Stimulated activated CD4-positive, alpha-beta T cell treated with anti-CD3 and anti-CD28 coated beads, TNF-alpha, amount 100 ng/mL, for 48 hours (primary cell): Measurements from ENCODE around the gene YY1AP1.
A peak's percentile ranks its signal among the peaks of the same experiment; 100 is the strongest.
"Not testable (repeated sequence)": the region's sequence is repeated elsewhere in the genome, so short reads cannot be mapped to it uniquely, and the experiment has no call there.

Experiments
- DNase-seq, 3 donors: peaks; one replicate each; pipeline ENCODE4 v3.0.0-alpha.2; 2020; ENCODE audit warnings: low read depth in 3 of 3

The YY1AP1 gene

DNA sequence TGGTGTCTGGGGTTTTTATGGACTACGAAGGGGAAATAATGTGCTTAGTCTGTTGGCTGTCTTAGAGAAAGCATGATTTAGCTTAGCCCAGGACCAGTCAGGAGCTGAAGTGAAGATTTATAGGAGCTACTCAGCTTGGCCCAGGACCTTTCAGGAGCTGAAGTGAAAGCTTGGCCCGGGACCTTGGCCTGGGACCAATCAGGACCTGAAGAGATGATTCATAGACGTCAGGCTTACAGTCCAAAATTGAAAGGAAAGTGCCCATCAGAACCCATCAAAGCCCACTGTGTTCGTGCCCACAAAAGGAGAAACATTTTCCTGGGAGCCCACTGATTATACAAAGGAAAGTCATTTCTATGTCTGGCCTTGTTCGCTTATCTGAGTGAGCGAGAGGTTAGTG lies 42.9 kb downstream of the YY1AP1 start:
- DNase-seq = no peak

DNA sequence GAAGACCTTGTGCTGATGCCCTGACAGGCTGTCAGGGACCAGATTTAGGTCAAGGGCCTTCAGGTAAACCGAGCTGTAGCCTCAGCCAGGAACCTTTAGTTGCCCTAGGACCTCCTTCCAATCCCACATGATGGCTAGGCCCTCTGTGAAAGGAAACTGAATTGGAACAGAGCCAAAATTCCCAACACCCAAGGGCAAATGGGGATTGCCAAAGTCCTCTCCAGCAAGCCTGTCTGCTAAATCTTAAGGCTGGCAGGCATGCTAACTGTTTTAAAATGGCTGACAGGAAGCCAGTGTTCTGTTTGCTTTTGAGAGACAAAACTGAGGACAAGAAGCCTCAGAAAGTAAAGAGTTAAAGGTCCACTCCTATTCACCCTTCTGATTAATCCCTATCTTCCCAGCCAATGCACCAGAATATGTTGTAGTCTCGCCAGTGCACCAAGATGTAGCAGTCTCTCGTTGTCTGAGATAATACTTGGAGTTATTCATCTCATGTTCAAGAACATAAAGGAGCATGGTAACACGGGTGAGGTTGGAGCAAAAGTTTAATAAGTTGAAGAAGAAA lies 43.5 kb downstream of the YY1AP1 start:
- DNase-seq = no peak

DNA sequence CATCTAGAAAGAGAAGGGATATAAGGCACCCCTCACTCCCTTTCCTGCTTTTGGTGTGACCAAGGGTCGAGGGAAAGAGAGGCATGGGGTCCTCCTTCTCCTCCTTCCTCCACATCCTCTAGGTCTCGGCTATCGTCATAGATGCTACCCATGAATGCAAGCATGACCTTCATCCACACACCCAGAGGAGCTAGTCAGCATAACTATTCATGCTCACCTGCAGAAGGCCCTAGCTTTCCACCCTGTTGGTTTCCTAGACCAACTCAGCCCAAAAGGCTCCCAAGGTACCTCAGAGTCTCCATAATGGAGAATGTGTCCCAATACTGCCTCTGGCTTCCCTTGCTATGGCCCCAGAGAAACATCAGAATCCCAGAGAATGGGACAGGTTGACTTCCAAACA lies 45.3 kb downstream of the YY1AP1 start:
- DNase-seq = no peak

DNA sequence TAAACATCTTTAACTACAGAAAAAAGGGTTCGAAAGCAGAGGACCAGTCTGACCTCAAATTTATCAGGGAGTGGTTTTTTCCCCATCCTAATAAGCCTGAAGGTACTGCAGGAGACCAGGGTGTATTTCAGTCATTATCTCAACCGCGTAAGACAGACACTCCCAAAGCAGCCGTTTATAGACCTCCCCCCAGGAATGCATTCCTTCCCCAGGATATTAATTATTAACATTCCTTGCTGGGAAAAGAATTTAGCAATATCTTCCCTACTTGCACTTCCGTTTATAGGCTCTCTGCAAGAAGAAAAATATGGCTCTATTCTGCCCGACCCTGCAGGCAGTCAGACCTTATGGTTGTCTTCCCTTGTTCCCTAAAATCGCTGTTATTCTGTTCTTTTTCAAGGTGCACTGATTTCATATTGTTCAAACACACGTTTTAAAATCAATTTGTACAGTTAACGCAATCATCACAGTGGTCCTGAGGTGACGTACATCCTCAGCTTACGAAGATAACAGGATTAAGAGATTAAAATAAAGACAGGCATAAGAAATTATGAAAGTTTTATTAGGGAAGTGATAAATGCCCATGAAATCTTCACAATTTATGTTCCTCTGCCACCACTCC lies 45.9 kb downstream of the YY1AP1 start:
- DNase-seq = not testable (repeated sequence)

DNA sequence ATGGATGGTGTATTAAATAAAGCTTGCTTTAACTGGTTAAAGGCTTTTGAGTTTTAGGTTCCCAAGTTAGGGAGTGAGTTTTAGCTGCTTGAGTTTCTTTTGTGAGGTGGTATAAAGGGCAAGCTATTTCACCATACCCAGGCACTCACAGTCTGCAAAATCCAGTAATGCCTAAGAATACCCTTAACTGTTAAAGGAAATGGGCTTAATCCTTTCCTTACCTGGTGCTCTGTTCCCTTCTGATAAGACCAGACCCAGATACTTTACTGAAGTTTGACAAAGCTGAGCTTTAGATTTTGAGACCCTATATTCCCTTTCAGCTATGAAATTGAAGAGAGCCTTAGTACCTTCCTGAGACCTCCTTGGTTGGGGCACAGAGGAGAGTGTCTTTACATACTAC lies 48.2 kb downstream of the YY1AP1 start:
- no peak for DNase-seq

DNA sequence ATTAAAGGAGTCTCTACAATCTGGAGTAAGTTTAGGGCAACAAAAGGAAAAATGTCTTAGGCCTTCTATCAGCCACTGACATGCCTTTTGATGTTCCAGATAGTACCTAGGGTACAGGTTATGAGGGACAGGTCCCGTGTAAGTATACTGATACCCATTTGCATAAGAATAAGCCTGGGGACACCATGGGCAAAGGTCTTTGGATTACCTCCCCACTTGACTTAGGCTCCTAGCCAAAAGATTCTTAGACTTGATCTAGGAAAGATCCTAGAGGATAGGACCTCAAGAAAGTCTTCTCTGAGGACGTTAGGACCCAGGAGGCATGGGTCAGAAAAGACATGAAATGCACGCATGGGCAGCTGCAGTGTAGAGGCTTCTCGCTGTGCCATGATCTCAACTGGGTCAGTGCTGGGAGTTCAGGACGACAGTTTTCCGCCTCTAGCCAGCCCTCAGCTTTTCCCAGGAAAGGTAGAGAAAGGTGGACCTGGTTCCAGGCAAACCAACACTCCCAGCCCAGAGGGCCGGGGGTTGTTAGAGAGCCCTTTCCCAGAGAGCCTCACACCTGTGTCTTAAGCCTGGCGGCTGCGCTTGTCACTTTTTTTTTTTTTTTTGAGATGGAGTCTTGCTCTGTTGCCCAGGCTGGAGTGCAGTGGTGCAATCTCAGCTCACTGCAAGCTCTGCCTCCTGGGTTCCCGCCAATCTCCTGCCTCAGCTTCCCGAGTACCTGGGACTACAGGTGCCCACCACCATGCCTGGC lies 52.0 kb downstream of the YY1AP1 start:
- DNase-seq = no peak

DNA sequence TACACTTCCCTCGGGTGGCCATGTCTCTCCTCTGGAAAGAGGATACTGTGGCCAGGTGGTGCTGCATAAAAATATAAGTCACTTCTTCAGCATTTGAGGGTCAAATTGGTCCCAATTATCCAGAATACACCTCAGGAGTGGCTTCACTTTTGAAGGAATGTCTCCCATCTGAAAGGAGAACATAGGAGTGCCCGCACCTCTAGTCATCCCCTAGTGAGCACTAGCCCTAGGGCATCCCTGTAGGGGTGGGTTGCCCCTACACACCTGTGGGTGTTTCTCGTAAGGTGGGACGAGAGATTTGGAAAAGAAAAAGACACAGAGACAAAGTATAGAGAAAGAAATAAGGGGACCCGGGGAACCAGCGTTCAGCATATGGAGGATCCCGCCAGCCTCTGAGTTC lies 62.1 kb downstream of the YY1AP1 start:
- DNase-seq = not testable (repeated sequence)

DNA sequence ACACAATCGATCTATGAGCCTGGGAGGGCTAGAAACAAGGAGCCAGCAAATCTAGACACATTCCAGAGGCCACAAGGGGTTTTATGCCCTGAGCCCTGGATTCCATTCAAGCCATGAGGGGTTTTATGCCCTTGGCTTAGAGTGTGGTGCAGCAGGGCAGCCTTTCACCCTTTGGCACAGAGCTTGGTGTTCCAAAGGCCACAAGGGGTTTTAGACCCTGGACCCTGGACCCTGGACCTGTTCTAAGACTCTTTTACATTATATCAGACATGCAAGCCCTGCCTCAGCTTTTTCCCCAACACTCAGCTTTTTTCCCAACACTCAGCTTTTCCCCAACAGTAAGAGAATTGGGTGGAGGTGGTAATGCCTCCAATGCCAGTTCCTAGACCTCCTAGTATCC lies 65.2 kb downstream of the YY1AP1 start:
- DNase-seq = no peak

DNA sequence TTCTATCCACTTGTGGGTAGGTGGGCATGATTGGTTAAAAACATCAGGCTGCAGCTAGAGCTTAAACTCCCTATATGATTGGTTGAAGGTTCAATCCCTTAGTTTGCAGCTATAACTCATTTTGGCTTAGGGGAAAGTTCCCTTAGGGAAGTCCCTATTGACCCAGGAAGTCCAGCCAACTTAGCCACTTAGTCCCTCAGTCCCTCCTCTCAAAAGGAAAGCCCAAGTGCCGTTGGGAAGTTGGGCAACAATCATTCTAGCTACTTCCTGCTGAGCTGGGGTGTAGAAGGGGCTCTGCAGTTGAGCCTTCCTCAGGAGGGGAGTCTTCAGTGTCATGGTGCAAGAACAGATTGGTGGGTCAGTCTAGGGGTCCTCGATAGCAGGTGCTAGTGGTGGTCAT lies 66.4 kb downstream of the YY1AP1 start:
- no peak for DNase-seq

DNA sequence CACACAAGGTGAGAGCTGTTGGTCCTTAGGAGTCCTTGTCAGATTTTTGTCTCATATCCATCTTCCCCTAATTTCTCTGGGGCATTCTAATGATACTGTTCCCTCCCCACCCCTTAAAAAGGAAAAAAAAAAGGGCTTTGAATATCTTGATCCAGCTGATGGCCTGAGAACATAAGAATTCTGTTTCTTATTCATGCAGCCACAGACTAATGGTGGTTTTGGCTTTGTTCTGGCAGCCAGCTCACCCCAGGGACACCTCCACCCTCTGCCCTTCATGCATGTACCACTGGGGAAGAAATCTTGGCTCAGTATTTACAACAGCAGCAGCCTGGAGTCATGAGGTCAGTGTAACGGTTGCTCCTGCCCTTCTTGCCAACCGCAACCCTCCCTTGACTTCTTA lies 75.3 kb downstream of the YY1AP1 start:
- DNase-seq = not testable (repeated sequence)

DNA sequence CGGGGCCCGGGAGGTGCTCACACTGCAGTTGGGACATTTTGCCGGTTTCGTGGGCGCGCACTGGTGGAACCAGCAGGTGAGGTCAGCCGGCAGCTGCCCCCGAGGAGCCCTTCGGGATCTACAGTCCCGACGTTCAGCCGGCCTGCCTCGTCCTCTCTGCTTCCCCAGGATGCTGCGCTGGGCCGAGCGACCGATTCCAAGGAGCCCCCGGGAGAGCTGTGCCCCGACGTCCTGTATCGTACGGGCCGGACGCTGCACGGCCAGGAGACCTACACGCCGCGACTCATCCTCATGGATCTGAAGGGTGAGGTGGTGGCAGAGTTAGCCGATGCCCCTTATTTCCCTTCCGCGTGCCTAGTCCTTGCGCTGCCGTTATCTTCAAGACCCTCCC lies 78.3 kb downstream of the YY1AP1 start:
- not testable (repeated sequence) for DNase-seq

DNA sequence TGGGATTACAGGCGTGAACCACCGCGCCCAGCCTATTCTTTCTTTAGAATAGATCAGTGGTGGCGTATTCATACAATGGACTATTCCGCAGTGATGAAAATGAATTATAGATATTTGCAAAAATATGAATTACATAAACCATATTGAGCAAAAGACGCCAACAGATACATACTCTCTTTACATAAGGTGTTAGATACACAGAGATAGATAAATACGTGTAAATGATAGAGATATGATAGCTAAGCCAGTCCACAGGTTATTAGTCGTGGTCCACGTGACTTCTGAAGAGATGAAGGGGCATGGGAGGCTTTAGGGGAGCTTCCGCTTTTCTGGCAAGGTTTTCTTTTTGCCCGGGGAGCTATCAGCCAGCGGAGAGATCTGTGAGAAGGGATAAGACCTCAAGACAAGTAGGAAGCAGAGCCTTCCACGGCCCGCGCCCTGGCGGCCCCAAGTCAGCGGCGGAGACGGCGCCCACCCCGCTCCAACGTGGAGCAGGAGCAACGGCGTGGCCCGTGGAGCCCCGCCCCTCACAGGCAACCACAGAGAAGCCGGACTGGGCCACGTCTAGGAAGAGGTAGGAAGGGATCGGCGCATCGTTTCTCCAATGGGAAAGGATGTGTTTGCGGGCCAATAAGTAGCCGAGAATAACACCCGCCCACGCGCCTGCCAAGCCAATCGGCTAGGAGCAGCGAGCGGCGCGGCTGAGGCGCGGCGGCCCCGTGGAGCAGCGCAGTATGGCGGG lies 78.9 kb downstream of the YY1AP1 start, which contains the start of gene MSTO1:
Gene MSTO1 (plus strand): TSS at position 704 of the 742 bp plus-strand sequence. CDS start 31 bp downstream, at position 735.
- DNase-seq = peak; percentile 98 to 99 (median 99)
